ENCODE data around the gene PTOV1. TPM values are rescaled to one million over a fixed set of nuclear protein-coding genes. Genes with fewer than 3 reads are reported as not detected.

PTOV1 gene
- total RNA-seq, 4 donors from 2014 or later: 62.3 to 203 (median 66.8) TPM

DNA sequence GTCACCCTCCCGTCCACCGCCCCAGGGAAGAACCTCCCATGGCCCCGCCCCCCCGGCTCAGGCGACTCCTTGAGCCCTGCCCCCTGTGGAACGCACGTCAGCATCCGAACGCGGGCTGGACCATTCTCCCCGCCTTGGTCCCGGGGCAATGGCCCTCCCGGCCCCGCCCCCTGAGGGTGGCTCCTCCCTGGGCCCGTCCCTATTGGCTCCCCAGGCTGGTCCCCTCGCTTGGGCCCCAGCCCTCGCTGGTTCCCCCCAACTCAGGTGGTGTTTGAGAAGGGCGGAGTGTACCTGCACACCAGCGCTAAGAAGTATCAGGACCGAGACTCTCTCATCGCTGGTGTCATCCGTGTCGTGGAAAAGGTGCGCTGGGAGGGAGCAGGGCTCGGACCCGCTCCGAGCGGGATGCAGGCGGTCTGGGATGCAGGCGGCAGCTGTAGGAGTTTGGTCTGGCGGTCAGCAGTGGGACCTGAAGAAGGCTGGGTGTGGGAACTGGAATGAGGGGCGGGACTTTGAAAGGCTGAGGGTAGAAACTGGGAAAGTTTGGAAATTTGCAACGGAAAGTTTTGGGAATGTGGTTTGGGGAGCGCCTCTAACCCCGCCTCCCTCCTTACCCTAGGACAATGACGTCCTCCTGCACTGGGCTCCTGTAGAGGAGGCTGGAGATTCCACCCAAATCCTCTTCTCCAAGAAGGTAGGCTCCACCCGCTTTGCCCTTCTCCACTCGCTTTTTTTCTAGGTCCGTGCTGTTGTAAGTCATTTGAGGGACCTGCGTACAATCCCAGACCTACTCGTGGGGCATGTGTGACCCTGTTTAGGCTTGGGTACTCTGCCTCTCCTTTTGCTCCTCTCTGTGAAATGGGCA is 27.2 kb downstream of the PTOV1 start:
- no peaks in the 10 kb centered on the region for H3K27me3 ChIP-seq
- peak; percentile 99 for DNase-seq
- no peak for TF ChIP-seq POLR2AphosphoS5 (IDR thresholded peaks at IDR 0.05)
- TF ChIP-seq, protein P1, sequence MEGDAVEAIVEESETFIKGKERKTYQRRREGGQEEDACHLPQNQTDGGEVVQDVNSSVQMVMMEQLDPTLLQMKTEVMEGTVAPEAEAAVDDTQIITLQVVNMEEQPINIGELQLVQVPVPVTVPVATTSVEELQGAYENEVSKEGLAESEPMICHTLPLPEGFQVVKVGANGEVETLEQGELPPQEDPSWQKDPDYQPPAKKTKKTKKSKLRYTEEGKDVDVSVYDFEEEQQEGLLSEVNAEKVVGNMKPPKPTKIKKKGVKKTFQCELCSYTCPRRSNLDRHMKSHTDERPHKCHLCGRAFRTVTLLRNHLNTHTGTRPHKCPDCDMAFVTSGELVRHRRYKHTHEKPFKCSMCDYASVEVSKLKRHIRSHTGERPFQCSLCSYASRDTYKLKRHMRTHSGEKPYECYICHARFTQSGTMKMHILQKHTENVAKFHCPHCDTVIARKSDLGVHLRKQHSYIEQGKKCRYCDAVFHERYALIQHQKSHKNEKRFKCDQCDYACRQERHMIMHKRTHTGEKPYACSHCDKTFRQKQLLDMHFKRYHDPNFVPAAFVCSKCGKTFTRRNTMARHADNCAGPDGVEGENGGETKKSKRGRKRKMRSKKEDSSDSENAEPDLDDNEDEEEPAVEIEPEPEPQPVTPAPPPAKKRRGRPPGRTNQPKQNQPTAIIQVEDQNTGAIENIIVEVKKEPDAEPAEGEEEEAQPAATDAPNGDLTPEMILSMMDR (IDR thresholded peaks at IDR 0.05): no peak
- no peak for TF ChIP-seq EP300 (IDR thresholded peaks at IDR 0.05; ENCODE audit: low read depth)
- TF ChIP-seq POLR2A (IDR thresholded peaks at IDR 0.05): peak; percentile 5
- 15 to 55% methylated on average over 5 to 24 of the region's 41 CpGs for WGBS, 2 donors (ENCODE audit: low coverage in 1 of 2)
- H3K27ac ChIP-seq: peak overlapping the region; percentile 96 to 99 (median 98)
- in situ Hi-C loops (cut with MboI; ENCODE audit: low pct_ligation_motif_present in 1 of 4, low pct_unique_long_range_greater_than_20kb in 1 of 4, low sequenced_read_pairs in 3 of 4) (no loop called here), intact Hi-C loops (cut with DNase I; ENCODE audit: low total_unique reads) (loop anchor here (1.0 kb wide), 1 partner anchor 48 kb away; no protein-coding TSS in a partner anchor)
- peak overlapping the region; percentile 50 to 98 (median 78) for H3K4me3 ChIP-seq
- no peaks in the 10 kb centered on the region for H3K9me3 ChIP-seq
- H3K36me3 ChIP-seq: peaks cover 0 to 31% (median 17%) of the 10 kb centered on the region in 4 donors
- peaks cover 11 to 24% (median 17%) of the 10 kb centered on the region in 4 donors for H3K4me1 ChIP-seq

- Histone ChIP-seq H3K27ac (peak overlapping the region; percentile 96 to 99 (median 98)), H3K27me3 (no peaks in the 10 kb centered on the region), H3K36me3 (peaks cover 0 to 37% (median 20%) of the 10 kb centered on the region in 4 donors), H3K4me1 (peaks cover 11 to 24% (median 17%) of the 10 kb centered on the region in 4 donors), H3K9me3 (no peaks in the 10 kb centered on the region), H3K4me3 (peak overlapping the region in 1 of 4 donors; percentile 98)
- in situ Hi-C loops (cut with MboI; ENCODE audit: low pct_ligation_motif_present in 1 of 4, low pct_unique_long_range_greater_than_20kb in 1 of 4, low sequenced_read_pairs in 3 of 4) (no loop called here), intact Hi-C loops (cut with DNase I; ENCODE audit: low total_unique reads) (loop anchor here (1.0 kb wide), 1 partner anchor 48 kb away; no protein-coding TSS in a partner anchor)
- DNase-seq: no peak
- 86% methylated on average over 9 of the region's 9 CpGs; no CpG with 5 or more reads in 1 of the 2 donors for WGBS, 2 donors (ENCODE audit: low coverage in 1 of 2)
- TF ChIP-seq, protein P1 (IDR thresholded peaks at IDR 0.05): no peak
- no peak for TF ChIP-seq POLR2AphosphoS5 (IDR thresholded peaks at IDR 0.05)
- TF ChIP-seq EP300 (IDR thresholded peaks at IDR 0.05; ENCODE audit: low read depth): no peak
- no peak for TF ChIP-seq POLR2A (IDR thresholded peaks at IDR 0.05)
Observed at GRCh38 chr19:49878744-49879070, 27.7 kb downstream of the PTOV1 start.

DNA sequence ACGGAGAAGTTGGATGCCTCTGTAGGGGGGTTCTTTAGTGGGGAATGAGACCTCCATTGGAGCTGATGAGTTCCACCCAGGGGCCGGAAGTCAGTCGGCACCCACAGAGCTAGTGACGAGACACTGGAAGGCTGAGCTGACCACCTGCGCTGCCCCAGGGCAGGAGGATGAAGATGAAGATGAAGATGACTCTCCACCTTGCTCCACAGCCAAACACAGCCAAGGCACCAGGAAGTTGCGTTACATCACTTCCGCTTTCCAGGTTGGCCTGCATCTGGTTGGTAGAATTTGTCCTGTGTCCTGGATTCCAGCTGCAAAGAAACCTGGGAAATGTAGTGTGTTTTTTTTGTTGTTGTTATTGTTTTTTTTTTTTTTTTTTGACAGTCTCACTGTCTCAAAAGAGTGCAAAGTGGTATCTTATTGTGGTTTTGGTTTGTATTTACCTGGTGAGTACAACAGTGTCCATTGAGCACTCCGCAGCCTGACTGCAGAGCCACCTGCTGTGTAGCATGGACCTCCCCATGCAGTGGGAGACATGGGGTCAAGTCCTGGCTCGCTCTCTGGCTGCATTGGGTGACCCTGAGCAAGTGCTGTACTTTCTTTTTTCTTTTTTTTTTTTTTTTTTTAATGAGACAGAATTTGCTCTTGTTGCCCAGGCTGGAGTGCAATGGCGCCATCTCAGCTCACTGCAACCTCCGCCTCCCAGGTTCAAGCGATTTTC is 28.4 kb downstream of the PTOV1 start:
- TF ChIP-seq EP300 (IDR thresholded peaks at IDR 0.05; ENCODE audit: low read depth): no peak
- no peak for TF ChIP-seq POLR2A (IDR thresholded peaks at IDR 0.05)
- TF ChIP-seq, protein P1 (IDR thresholded peaks at IDR 0.05): no peak
- no peak for TF ChIP-seq POLR2AphosphoS5 (IDR thresholded peaks at IDR 0.05)
- in situ Hi-C loops (cut with MboI; ENCODE audit: low pct_ligation_motif_present in 1 of 4, low pct_unique_long_range_greater_than_20kb in 1 of 4, low sequenced_read_pairs in 3 of 4) (no loop called here), intact Hi-C loops (cut with DNase I; ENCODE audit: low total_unique reads) (no loop called here)
- WGBS, 2 donors (ENCODE audit: low coverage in 1 of 2): 94 to 100% methylated on average over 4 to 12 of the region's 12 CpGs
- no peak for DNase-seq
- Histone ChIP-seq H3K27ac (no peak overlapping the region), H3K27me3 (no peaks in the 10 kb centered on the region), H3K36me3 (peaks cover 0 to 44% (median 24%) of the 10 kb centered on the region in 4 donors), H3K4me3 (no peak overlapping the region), H3K9me3 (no peaks in the 10 kb centered on the region), H3K4me1 (peaks cover 11 to 24% (median 17%) of the 10 kb centered on the region in 4 donors)

Data from transverse colon (tissue), 4 donors.